HG03025 (cell line): ENCODE measurements around the gene OIP5.
A peak's percentile ranks its signal among the peaks of the same experiment; 100 is the strongest.
"Not testable (repeated sequence)": the region's sequence is repeated elsewhere in the genome, so short reads cannot be mapped to it uniquely, and the experiment has no call there.

Experiments used
- ATAC-seq: cut with Tn5 transposase; IDR thresholded peaks from one replicate; pipeline ENCODE4 v1.9.1; 2021; ENCODE audit warnings: mild to moderate bottlenecking, moderate library complexity; ENCODE audit not compliant: unreplicated experiment, low FRiP score

Gene OIP5

DNA sequence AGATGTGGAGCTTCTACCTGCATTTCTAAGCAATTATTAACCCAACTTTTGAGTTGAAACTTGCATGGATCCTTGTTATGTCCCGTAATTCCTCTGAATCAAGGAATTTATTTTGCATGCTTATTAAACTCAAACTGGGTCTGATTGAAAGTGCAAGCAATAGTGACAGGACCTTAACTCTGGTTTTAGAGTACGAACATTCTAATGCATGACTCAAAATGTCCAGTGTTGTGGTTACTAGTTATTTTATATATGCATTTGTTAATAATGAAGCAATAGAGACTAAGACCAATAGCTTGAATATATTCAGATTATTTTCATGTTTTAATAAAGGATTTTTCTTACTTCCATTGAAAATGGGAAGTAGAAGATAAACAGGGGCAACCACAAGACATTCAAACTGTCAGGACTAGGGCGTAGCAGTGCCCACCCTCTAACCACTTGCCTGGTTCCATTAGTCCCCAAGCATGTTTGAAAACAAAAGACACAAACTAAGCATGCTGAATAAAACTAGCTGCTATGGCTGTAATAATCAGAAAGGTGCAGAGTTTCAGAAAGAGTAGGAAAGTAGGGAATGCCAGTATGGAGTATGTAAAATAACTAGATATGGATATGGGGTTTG is 28.1 kb downstream of the OIP5 start:
- no peak for ATAC-seq

DNA sequence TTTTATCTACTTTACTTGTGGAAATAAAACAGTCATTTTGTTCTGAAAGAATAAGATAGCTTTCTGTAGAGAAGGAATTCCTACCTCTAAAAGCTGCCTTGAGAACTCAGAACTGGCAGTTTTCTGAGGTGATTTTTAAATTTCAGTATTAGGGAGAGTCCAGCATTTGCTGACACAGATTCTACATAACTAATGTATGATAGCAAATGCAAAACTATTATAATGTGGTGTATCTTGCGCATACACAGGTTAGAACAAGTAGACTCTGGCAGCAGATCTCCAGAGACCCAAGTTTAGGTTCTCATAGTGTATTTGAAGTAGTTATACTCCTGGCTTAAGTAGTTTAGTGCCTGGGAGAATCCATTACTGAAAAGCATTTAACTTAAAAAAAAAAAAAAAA is 30.8 kb downstream of the OIP5 start:
- ATAC-seq: no peak

DNA sequence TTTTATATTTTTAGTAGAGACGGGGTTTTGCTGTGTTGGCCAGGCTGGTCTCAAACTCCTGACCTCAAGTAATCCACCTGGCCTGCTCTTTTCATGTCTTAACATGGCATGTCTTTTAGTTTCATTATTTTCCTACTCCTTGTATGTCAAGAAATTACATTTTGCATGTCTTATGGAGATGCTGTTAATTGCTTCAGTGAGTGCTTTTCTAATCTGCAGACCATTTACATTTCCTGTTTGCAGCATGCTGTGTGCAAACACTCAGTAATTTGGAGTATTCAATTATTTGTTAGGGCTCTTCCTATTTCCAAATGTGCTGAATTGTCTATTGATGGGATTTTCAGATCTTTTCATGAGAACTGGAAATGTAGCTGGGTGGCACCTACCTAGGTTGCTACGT is 31.3 kb downstream of the OIP5 start:
- ATAC-seq: not testable (repeated sequence)

DNA sequence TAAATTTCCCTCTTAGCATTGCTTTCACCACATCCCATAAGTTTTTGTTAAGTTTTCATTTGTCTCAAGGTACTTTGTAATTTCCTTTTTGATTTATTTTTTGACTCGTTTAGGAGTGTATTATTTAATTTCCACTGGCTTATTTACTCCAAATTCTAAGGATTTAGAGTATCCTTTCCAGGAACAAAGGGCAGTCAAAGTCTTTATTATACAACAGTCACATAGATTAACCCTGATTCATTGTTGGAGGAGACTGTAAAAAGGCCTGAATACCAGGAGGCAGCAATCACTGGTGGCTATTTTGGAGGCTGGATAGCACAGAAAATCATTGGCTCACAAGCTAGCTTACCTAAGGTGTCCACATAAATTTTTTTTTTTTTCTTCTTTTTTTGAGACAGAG is 39.9 kb downstream of the OIP5 start:
- no peak for ATAC-seq

DNA sequence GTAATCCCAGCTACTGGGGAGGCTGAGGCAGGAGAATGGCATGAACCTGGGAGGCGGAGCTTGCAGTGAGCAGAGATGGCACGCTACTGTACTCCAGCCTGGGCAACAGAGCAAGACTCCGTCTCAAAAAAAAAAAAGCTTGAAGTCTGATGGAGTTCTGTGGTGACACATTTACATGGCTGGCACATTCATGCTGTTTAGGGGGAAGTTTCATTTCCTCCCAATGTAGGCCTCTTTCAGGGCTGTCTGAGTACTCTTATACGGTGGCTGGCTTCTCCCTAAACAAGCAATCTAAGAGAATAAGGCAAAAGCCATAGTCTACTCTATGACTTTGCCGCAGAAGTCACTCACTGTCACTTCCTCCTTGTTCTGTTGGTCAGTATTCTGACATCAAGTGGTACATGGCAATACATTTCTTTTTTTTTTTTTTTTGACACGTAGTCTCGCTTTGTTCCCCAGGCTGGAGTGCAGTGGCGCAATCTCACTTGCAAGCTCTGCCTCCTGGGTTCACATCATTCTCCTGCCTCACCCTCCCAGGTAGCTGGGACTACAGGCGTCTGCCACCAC is 41.2 kb downstream of the OIP5 start:
- ATAC-seq: no peak

DNA sequence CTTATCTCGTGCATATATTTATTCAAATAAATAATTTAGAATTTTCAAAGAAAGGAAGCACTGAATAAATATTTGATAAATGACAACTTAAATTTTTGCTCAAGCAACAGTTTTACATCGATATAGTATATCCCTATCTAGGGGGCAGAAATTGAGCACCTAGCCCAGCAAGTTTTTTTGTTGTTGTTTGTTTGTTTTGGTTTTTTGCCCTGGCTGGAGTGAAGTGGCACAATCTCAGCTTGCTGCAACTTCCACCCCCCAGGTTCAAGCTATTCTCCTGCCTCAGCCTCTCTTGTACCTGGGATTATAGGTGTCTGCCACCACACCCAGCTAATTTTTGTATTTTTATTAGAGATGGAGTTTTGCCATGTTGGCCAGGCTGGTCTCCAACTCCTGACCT is 42.4 kb downstream of the OIP5 start:
- no peak for ATAC-seq

DNA sequence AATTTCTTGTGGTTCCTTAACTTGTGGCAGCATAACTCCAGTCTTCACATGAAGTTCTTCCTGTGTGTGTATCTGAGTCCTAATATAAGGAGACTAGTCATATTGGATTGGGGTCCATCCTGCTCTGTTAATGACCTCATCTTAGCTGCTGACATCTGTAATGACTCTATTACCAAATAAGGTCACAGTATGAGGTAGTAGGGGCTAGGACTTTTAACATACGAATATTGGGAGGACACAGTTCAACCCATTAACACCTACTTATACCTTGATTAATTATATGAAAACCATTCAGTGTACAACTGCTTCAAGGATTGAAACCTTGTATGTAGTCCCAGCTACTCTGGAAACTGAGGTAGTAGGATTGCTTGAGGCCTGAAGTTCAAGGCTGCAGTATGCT is 43.9 kb downstream of the OIP5 start:
- no peak for ATAC-seq

DNA sequence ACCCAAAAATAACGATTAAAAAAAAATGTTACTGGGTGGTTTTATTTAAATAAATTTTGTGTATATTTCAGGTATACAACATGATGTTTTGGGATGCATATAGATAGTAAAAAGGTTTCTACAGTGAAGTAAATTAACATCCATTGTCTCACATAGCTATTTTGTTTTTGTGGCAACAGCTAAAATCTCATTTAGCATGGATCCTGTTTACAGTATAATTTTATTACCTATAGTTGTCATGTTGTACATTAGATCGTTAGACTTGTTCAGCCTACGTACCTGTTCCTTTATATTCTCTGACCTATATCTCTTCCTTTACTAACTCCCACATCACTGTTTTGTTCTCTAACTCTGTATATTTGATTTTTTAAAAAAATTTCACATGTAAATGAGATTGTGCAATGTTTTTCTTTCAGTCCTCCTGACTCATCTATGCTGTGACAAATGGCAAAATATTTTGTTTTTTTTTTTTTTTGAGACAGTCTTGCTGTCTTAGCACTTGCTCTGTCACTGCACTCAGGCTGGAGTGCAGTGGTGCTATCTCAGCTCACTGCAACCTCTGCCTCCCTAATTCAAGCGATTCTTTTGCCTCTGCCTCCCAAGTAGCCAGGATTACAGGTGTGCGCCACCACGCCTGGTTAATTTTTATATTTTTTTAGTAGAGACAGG is 45.6 kb downstream of the OIP5 start:
- no peak for ATAC-seq

DNA sequence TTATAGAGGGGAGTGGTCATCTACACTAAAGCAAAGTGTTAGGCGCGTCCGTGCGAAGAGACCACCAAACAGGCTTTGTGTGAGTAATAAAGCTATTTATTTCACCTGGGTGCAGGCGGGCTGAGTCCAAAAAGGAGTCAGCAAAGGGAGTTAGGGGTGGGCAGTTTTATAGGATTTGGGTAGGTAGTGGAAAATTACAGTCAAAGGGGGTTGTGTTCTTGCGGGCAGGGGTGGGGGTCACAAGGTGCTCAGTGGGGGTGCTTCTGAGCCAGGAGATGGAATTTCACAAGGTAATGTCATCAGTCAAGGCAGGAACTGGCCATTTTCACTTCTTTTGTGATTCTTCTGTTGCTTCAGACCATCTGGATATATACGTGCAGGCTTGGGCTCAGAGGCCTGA is 47.1 kb downstream of the OIP5 start:
- no peak for ATAC-seq

DNA sequence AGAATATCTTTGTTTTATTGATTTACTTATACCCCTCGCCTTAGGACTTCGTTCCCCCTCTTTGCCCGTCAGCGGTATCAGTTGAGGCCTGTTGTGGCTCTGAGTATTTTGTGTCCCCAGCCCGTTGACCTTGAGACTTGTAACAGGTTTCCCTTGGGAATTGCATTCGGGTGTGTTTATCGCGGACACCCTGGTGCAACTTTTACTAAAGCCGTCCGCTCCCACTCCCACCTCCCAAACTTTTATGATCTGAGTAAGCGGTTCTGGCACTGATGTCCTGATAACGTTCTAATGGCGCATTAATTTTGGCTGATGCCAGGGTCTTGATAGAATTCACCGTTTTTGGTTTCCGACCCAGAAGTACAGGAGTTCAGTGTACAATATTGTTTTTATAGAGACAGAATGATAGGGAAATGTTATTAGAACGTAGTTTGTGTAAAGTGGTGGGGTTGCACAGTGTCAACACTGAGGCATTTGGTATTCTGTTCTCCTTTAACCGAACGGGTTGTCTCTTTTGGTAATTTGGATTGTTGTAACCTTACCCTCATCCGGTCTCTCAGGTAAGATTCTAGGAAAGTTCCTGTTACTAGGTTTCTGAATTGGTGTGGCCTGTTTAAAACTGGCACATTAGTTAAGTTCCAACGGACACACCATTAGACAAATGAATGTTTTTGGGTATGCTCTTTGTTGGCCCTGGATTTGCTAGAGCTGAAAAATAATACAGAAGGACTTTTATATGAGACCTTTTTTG is 47.8 kb downstream of the OIP5 start:
- ATAC-seq: no peak

DNA sequence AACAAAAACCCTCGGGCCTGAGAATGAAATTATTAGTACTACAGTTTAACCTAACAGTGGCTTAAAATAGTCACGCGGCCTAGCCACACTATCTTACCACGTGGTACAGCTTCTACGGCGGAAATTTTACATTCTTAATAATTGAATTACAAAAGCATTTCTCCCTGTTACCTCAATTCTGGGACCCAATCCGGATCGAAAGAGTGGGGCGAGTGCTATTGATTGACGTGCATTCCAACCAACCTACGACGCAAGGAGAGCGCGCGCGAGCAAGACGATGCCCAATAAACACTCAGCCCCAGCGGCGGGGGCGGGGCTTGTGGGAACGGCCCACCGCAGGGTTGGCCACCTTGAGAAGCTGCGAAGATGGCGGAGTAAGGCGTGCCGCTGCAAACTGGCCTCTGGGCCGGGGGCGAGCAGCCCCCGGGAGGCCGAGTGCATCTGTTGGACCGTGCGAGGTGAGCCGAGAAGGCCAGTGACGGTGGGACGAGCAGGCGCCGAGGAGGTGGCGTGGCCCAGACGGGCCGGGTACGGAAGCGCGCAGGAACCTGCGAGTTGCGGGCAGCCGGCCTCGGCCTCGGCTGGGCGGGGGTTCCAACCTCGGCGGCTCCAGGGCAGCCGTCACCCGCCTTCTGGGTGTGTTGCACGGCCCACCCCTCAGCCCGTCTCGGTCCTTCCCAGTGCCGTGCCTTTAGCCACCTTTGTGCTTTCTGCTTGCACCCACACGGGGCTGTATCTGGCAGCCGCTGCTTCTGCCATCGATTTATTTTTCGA is 48.6 kb downstream of the OIP5 start:
- peak; percentile 84 for ATAC-seq

DNA sequence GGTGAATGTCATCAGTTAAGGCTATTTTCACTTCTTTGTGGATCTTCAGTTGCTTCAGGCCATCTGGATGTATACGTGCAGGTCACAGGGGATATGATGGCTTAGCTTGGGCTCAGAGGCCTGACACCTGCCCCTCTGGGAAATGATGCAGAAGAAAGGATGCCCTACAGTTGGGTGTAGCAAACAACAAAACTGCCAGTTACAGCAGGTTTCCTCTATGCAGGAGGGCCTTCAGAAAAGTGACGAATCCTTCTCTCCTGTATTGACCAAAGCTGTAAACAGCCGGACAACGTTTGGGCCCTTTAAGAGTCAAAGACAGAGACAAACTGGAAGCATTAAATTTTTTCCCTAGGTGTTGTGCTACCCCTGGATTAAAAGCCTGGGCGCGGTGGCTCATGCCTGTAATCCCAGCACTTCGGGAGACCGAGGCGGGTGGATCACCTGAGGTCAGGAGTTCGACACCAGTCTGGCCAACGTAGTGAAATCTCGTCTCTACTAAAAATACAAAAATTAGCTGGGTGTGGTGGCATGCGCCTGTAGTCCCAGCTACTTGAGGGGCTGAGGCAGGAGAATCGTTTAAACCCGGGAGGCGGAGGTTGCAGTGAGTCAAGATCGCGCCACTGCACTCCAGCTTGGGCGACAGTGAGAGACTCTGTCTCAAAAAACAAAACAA is 49.3 kb downstream of the OIP5 start:
- not testable (repeated sequence) for ATAC-seq

DNA sequence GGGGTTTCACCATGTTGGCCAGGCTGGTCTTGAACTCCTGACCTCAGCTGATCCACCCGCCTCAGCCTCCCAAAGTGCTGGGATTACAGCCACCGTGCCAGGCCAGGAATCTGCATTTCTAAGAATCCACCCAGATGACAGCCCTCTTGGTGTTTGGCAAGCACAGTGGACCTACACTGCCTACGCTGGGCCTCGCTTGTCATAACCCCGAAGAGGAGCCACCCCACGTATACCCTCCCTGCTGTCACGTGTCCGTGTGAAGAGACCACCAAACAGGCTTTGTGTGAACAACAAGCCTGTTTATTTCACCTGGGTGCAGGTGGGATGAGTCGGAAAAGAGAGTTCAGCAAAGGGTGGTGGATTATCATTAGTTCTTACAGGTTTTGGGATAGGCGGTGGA is 50.0 kb downstream of the OIP5 start:
- not testable (repeated sequence) for ATAC-seq

DNA sequence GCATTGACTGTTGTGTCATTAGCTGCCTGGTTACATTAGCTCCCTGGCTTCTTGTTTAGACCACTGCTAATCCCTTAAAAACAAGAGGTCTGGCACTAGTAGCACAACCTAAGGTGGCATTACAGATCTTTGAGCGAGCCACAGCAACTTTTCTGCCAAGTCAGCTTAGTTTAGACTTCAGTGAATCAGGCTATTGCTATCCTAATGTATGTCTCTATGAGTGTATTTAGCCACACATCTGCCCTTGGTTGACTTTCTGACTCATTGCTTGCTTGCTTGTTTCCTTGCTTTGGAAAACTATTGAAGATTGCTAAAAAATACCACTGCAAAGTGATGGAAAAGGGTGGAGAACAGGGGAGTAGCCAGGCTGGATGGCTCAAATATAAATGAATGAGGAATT is 51.2 kb downstream of the OIP5 start:
- ATAC-seq: no peak

DNA sequence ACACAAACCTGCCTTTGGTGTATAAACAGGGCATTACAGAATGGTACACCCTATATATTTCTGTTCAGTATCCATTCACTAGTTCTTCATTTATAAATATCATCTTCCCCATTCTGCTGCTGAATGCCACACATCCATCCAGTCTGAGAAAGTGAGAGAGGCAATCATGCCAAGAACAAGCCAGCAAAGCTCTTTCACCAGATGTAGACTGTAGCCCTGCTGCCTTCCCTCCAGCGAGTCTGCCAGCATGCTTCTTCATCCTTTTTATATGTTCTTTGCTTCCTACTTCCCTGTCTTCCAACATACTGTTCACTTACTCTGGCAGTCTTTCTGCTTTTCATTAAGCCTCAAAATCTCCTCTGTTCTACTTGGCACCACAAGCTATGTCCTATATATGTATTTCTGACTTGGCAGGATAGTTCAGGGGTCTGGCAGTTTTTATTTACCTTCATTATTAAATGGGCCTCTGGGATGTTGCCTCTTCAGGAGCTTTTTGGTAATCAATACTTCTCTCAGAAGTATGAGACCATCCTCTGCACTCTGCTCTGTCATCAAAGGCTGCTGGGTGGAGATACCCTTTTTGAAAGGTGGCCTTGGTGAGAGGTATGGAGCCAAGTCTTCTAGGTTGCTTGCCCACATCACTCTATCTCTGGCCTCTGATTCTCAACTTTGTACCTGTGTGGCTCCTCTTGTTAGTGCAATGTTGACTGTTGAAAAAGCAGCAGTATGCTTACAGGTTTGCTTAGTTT is 52.7 kb downstream of the OIP5 start:
- ATAC-seq: no peak

DNA sequence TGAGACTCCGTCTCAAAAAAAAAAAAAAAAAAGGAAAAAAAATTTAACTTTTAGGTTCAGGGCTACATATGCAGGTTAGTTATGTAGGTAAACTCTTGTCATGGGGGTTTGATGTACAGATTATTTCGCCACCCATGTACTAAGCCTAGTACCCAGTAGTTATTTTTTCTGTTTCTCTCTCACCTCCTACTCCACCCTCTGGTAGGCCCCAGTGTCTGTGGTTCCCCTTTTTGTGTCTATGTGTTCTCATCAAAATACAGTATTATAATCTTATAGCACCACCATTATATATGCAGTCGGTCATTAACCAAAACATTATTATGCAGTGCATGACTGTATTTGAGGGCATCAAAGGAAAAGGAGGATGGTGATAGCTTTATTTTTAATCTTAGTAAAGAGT is 54.1 kb downstream of the OIP5 start:
- no peak for ATAC-seq

DNA sequence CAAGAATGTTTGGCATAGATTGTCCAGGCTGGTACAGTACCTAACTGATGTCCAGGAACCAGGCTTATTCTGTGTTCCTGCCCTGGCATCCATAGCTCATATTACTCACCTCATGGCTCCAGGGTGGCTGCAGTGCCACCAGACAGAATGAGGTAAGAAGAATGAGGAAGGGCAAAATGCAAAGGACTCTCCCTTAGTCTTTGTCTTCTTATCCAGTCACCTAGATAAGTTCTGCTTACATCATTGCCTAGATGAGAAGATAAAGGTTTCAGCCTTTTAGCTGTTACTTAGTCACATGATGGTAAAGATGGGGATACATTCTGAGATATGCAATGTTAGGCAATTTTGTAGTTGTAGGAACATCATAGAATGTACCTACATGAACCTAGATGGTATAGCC is 55.6 kb downstream of the OIP5 start:
- ATAC-seq: no peak

DNA sequence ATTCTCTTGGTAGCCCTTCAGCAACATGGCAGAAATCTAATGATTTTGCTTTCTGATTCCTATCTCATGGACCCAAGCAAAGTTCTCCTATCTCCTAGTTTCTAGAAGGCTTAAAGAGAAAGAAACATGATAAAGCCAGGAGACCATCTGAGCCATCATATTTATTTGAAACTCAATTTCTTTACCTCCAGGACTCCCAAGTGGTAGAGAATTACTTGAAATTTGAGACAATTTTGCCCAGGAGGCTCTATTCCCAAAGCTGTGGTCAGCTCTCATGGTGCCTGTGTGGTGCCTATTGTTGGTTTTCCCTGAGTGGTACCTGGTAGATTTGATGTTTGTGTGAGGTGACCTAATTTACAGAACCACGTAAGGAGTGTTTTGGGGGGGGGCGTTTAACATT is 62.5 kb downstream of the OIP5 start:
- no peak for ATAC-seq

DNA sequence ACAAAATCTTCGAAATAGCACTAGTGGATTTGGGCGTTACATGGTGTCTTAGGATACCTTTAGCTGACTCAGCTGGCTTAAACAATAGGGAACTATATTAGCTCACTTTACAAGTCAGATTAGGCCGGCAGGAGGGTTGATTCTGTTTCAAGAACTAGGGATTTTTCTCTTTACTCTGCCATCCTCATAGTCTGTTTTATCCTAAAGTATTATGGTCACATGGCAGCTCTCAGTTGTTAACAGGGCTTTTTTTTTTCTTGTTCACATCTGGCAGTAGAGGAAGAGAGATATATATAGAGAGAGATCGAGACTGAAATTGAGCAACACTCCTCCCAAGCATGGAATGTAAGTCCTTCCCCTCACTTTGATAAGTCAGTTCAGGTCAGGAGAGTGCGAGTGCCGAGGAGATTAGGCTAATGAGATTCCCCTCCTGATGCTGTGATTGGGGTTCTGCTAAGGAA is 68.5 kb downstream of the OIP5 start:
- ATAC-seq: no peak
